T-helper 1 cell treated with Interleukin-12 subunit alpha and Interleukin-12 subunit beta and Interleukin-4 antibody, amounts not matched to agents 30 μg/mL and 1 μg/mL, for 36 hours (primary cell): ENCODE data around the gene LRP1B.
"Not testable (repeated sequence)": the region's sequence is repeated elsewhere in the genome, so short reads cannot be mapped to it uniquely, and the experiment has no call there.

Experiments used
- H3K27ac Mint-ChIP-seq: one replicate; pipeline ENCODE4 v1.8.0; 2021; ENCODE audit warnings: mild to moderate bottlenecking, mixed read lengths
- H3K27me3 Mint-ChIP-seq: one replicate; pipeline ENCODE4 v1.8.0; 2021; ENCODE audit warnings: low read depth, mixed read lengths
- H3K36me3 Mint-ChIP-seq: one replicate; pipeline ENCODE4 v1.8.0; 2021; ENCODE audit warnings: low read depth, mixed read lengths
- H3K4me1 Mint-ChIP-seq: one replicate; pipeline ENCODE4 v1.8.0; 2021; ENCODE audit warnings: low read depth, mixed read lengths
- H3K4me3 Mint-ChIP-seq: one replicate; pipeline ENCODE4 v1.8.0; 2021; ENCODE audit warnings: mild to moderate bottlenecking, moderate library complexity, mixed read lengths
- H3K9me3 Mint-ChIP-seq: one replicate; pipeline ENCODE4 v1.8.0; 2021; ENCODE audit warnings: mixed read lengths

The LRP1B gene

GRCh38 chr2:140964324-140964723, 1166.5 kb downstream of the LRP1B start:
- H3K4me1 Mint-ChIP-seq, H3K27ac Mint-ChIP-seq, H3K36me3 Mint-ChIP-seq, H3K27me3 Mint-ChIP-seq, H3K4me3 Mint-ChIP-seq: not testable (repeated sequence)
- peaks cover 11% of the 10 kb centered on the region for H3K9me3 Mint-ChIP-seq

GRCh38 chr2:140949932-140950331, 1180.9 kb downstream of the LRP1B start:
- Mint-ChIP-seq H3K36me3 (no peaks in the 10 kb centered on the region), H3K9me3 (peaks cover 9% of the 10 kb centered on the region), H3K27ac (no peak overlapping the region), H3K27me3 (no peaks in the 10 kb centered on the region), H3K4me3 (no peak overlapping the region), H3K4me1 (no peaks in the 10 kb centered on the region)

- no peaks in the 10 kb centered on the region for H3K36me3 Mint-ChIP-seq
- no peak overlapping the region for H3K4me3 Mint-ChIP-seq
- no peaks in the 10 kb centered on the region for H3K27me3 Mint-ChIP-seq
- no peak overlapping the region for H3K27ac Mint-ChIP-seq
- no peaks in the 10 kb centered on the region for H3K4me1 Mint-ChIP-seq
- H3K9me3 Mint-ChIP-seq = peaks cover 6% of the 10 kb centered on the region
Observed at GRCh38 chr2:140947236-140947635, 1183.6 kb downstream of the LRP1B start.

- Mint-ChIP-seq H3K4me1 (no peaks in the 10 kb centered on the region), H3K9me3 (peaks cover 4% of the 10 kb centered on the region), H3K27ac (no peak overlapping the region), H3K27me3 (no peaks in the 10 kb centered on the region), H3K36me3 (no peaks in the 10 kb centered on the region), H3K4me3 (no peak overlapping the region)
Observed at GRCh38 chr2:140943867-140944266, 1186.9 kb downstream of the LRP1B start.

- Mint-ChIP-seq H3K27me3 (no peaks in the 10 kb centered on the region), H3K4me1 (no peaks in the 10 kb centered on the region), H3K9me3 (peaks cover 4% of the 10 kb centered on the region), H3K36me3 (no peaks in the 10 kb centered on the region), H3K4me3 (no peak overlapping the region), H3K27ac (no peak overlapping the region)
Observed at GRCh38 chr2:140942284-140942683, 1188.5 kb downstream of the LRP1B start.

- no peak overlapping the region for H3K4me3 Mint-ChIP-seq
- no peaks in the 10 kb centered on the region for H3K36me3 Mint-ChIP-seq
- H3K9me3 Mint-ChIP-seq = no peaks in the 10 kb centered on the region
- H3K27me3 Mint-ChIP-seq = no peaks in the 10 kb centered on the region
- no peaks in the 10 kb centered on the region for H3K4me1 Mint-ChIP-seq
- H3K27ac Mint-ChIP-seq = no peak overlapping the region
Observed at GRCh38 chr2:140929849-140930248, 1201.0 kb downstream of the LRP1B start.

- H3K27ac Mint-ChIP-seq = no peak overlapping the region
- H3K9me3 Mint-ChIP-seq = peaks cover 6% of the 10 kb centered on the region
- no peaks in the 10 kb centered on the region for H3K27me3 Mint-ChIP-seq
- H3K4me1 Mint-ChIP-seq = no peaks in the 10 kb centered on the region
- H3K36me3 Mint-ChIP-seq = no peaks in the 10 kb centered on the region
- H3K4me3 Mint-ChIP-seq = no peak overlapping the region
Observed at GRCh38 chr2:140918426-140918825, 1212.4 kb downstream of the LRP1B start.

GRCh38 chr2:140916410-140916809, 1214.4 kb downstream of the LRP1B start:
- H3K9me3 Mint-ChIP-seq = peaks cover 3% of the 10 kb centered on the region
- H3K36me3 Mint-ChIP-seq = no peaks in the 10 kb centered on the region
- no peak overlapping the region for H3K4me3 Mint-ChIP-seq
- H3K27ac Mint-ChIP-seq = no peak overlapping the region
- H3K4me1 Mint-ChIP-seq = no peaks in the 10 kb centered on the region
- H3K27me3 Mint-ChIP-seq = no peaks in the 10 kb centered on the region

GRCh38 chr2:140910683-140911082, 1220.1 kb downstream of the LRP1B start:
- no peak overlapping the region for H3K27ac Mint-ChIP-seq
- no peak overlapping the region for H3K4me3 Mint-ChIP-seq
- H3K4me1 Mint-ChIP-seq = no peaks in the 10 kb centered on the region
- no peaks in the 10 kb centered on the region for H3K27me3 Mint-ChIP-seq
- H3K36me3 Mint-ChIP-seq = no peaks in the 10 kb centered on the region
- H3K9me3 Mint-ChIP-seq = peaks cover 3% of the 10 kb centered on the region

- H3K27me3 Mint-ChIP-seq = no peaks in the 10 kb centered on the region
- H3K4me1 Mint-ChIP-seq = no peaks in the 10 kb centered on the region
- no peaks in the 10 kb centered on the region for H3K36me3 Mint-ChIP-seq
- no peak overlapping the region for H3K27ac Mint-ChIP-seq
- no peak overlapping the region for H3K4me3 Mint-ChIP-seq
- no peaks in the 10 kb centered on the region for H3K9me3 Mint-ChIP-seq
Observed at GRCh38 chr2:140905083-140905781, 1225.6 kb downstream of the LRP1B start.

GRCh38 chr2:140895378-140895777, 1235.4 kb downstream of the LRP1B start:
- Mint-ChIP-seq H3K9me3 (peaks cover 14% of the 10 kb centered on the region), H3K27me3 (no peaks in the 10 kb centered on the region), H3K27ac (no peak overlapping the region), H3K4me3 (no peak overlapping the region), H3K36me3 (no peaks in the 10 kb centered on the region), H3K4me1 (no peaks in the 10 kb centered on the region)

- Mint-ChIP-seq H3K27ac (no peak overlapping the region), H3K36me3 (no peaks in the 10 kb centered on the region), H3K4me3 (no peak overlapping the region), H3K9me3 (peaks cover 14% of the 10 kb centered on the region), H3K4me1 (no peaks in the 10 kb centered on the region), H3K27me3 (no peaks in the 10 kb centered on the region)
Observed at GRCh38 chr2:140893685-140894084, 1237.1 kb downstream of the LRP1B start.

- Mint-ChIP-seq H3K4me3 (no peak overlapping the region), H3K9me3 (peaks cover 14% of the 10 kb centered on the region), H3K4me1 (no peaks in the 10 kb centered on the region), H3K27ac (no peak overlapping the region), H3K36me3 (no peaks in the 10 kb centered on the region), H3K27me3 (no peaks in the 10 kb centered on the region)
Observed at GRCh38 chr2:140892911-140893637, 1237.7 kb downstream of the LRP1B start.

GRCh38 chr2:140892436-140892835, 1238.4 kb downstream of the LRP1B start:
- peaks cover 19% of the 10 kb centered on the region for H3K9me3 Mint-ChIP-seq
- H3K4me3 Mint-ChIP-seq = no peak overlapping the region
- H3K4me1 Mint-ChIP-seq = no peaks in the 10 kb centered on the region
- no peak overlapping the region for H3K27ac Mint-ChIP-seq
- no peaks in the 10 kb centered on the region for H3K36me3 Mint-ChIP-seq
- H3K27me3 Mint-ChIP-seq = no peaks in the 10 kb centered on the region

GRCh38 chr2:140891614-140892212, 1239.1 kb downstream of the LRP1B start:
- Mint-ChIP-seq H3K27ac (no peak overlapping the region), H3K27me3 (no peaks in the 10 kb centered on the region), H3K36me3 (no peaks in the 10 kb centered on the region), H3K4me1 (no peaks in the 10 kb centered on the region), H3K4me3 (no peak overlapping the region), H3K9me3 (peaks cover 19% of the 10 kb centered on the region)
